Measurements from ENCODE around the gene RASGEF1C. TPM values are rescaled to one million over a fixed set of nuclear protein-coding genes. Genes with fewer than 3 reads are reported as not detected.

RASGEF1C gene
- total RNA-seq, 1 donor, result under 0.01 TPM

DNA sequence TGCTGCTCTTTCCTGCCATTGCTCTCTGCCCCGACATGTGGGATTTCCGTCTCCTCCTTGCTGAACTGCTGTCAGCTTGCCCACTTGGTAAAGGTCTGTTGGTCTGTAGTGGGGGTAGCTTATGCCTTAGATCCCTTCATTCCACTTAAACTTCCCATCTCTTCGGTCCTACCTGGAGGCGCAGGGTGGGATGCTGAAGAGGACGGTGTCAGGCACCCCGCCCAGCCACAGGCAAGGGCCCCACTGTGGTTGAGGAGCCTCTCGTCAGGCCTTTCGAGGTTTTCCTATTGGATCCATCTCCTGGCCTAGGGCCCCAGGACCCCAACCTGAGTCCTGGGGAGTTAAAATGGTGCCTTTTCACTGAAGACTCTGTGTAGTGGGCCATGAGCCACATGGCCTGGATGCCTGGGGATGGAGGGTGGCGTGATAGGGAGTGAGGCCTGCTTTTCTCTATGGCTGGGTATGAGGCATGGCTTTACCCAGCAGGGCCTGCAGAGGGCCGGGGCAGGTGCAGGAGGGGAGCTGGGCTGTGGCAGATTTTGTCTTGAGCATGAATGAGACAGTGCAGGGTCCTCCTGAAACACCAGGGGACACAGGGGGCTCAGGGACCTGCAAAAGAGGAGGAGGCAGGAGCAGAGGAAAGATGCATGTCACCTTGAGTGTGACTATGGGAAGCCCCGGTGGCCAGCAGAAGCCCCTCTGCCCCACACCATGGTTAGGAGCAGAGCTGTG, 111.7 kb downstream of the RASGEF1C start:
- DNase-seq (ENCODE audit: insufficient read length, low spot score, missing footprints), result no peak
- Histone ChIP-seq H2AFZ (ENCODE audit: low read length) (no peak overlapping the region), H3K4me2 (ENCODE audit: insufficient read depth, low read length) (no peak overlapping the region), H3K79me2 (ENCODE audit: insufficient read depth, low read length) (no peaks in the 10 kb centered on the region), H4K20me1 (ENCODE audit: insufficient read depth, low read length) (no peaks in the 10 kb centered on the region), H3K4me1 (ENCODE audit: insufficient read depth, low read length) (no peaks in the 10 kb centered on the region), H3K4me3 (ENCODE audit: insufficient read depth, low read length) (no peak overlapping the region), H3K9me3 (ENCODE audit: low read depth, low read length) (no peaks in the 10 kb centered on the region), H3K27me3 (ENCODE audit: insufficient read depth, low read length) (no peaks in the 10 kb centered on the region), H3K36me3 (ENCODE audit: insufficient read depth, low read length) (no peaks in the 10 kb centered on the region), H3K27ac (ENCODE audit: low read depth, low read length) (no peak overlapping the region)
- TF ChIP-seq, protein P1, sequence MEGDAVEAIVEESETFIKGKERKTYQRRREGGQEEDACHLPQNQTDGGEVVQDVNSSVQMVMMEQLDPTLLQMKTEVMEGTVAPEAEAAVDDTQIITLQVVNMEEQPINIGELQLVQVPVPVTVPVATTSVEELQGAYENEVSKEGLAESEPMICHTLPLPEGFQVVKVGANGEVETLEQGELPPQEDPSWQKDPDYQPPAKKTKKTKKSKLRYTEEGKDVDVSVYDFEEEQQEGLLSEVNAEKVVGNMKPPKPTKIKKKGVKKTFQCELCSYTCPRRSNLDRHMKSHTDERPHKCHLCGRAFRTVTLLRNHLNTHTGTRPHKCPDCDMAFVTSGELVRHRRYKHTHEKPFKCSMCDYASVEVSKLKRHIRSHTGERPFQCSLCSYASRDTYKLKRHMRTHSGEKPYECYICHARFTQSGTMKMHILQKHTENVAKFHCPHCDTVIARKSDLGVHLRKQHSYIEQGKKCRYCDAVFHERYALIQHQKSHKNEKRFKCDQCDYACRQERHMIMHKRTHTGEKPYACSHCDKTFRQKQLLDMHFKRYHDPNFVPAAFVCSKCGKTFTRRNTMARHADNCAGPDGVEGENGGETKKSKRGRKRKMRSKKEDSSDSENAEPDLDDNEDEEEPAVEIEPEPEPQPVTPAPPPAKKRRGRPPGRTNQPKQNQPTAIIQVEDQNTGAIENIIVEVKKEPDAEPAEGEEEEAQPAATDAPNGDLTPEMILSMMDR (IDR thresholded peaks at IDR 0.05; ENCODE audit: extremely low read depth, low read depth, low read length), result no peak

DNA sequence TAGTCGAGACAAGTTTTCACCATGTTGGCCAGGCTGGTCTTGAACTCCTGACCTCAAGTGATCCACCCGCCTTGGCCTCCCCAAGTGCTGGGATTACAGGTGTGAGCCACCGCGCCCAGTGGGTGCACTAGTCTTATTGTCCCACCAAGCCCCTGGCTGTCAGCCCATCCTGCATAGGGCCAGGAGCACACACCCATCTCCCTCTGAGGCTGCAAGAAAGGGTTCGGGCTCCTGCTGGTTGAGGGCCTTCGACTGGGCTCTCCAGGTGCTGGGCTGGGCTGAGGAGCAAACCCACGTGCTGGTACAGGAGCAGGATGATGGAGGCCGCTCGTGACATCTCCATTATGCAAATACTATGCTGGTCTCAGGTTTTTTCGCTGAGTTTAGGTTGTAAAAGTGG, 112.4 kb downstream of the RASGEF1C start:
- Histone ChIP-seq H3K9me3 (ENCODE audit: low read depth, low read length) (no peaks in the 10 kb centered on the region), H2AFZ (ENCODE audit: low read length) (no peak overlapping the region), H3K36me3 (ENCODE audit: insufficient read depth, low read length) (no peaks in the 10 kb centered on the region), H3K27ac (ENCODE audit: low read depth, low read length) (no peak overlapping the region), H3K4me3 (ENCODE audit: insufficient read depth, low read length) (no peak overlapping the region), H3K4me2 (ENCODE audit: insufficient read depth, low read length) (no peak overlapping the region), H4K20me1 (ENCODE audit: insufficient read depth, low read length) (no peaks in the 10 kb centered on the region), H3K4me1 (ENCODE audit: insufficient read depth, low read length) (no peaks in the 10 kb centered on the region), H3K27me3 (ENCODE audit: insufficient read depth, low read length) (no peaks in the 10 kb centered on the region), H3K79me2 (ENCODE audit: insufficient read depth, low read length) (no peaks in the 10 kb centered on the region)
- TF ChIP-seq, protein P1 (IDR thresholded peaks at IDR 0.05; ENCODE audit: extremely low read depth, low read depth, low read length), result no peak
- DNase-seq (ENCODE audit: insufficient read length, low spot score, missing footprints), result no peak

DNA sequence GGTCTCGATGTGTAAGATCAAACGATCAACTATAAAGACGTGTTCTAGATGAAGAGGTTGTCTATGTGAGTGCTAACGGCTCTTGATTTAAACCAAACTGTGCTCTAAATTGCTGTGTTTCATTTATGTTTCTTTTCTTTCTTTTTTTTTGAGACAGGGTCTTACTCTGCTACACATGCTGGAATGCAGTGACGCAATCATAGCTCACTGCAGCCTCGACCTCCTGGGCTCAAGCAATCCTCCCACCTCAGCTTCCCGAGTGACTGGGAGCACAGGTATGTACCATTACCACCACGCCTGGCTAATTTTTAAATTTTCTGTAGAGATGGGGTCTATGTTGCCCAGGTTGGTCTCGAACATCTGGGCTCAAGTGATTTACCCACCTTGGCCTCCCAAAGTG, 113.5 kb downstream of the RASGEF1C start:
- Histone ChIP-seq H3K9me3 (ENCODE audit: low read depth, low read length) (no peaks in the 10 kb centered on the region), H3K79me2 (ENCODE audit: insufficient read depth, low read length) (no peaks in the 10 kb centered on the region), H3K4me3 (ENCODE audit: insufficient read depth, low read length) (no peak overlapping the region), H3K4me1 (ENCODE audit: insufficient read depth, low read length) (peaks cover 4% of the 10 kb centered on the region), H3K27me3 (ENCODE audit: insufficient read depth, low read length) (no peaks in the 10 kb centered on the region), H3K36me3 (ENCODE audit: insufficient read depth, low read length) (no peaks in the 10 kb centered on the region), H3K27ac (ENCODE audit: low read depth, low read length) (no peak overlapping the region), H2AFZ (ENCODE audit: low read length) (no peak overlapping the region), H4K20me1 (ENCODE audit: insufficient read depth, low read length) (no peaks in the 10 kb centered on the region), H3K4me2 (ENCODE audit: insufficient read depth, low read length) (no peak overlapping the region)
- TF ChIP-seq, protein P1 (IDR thresholded peaks at IDR 0.05; ENCODE audit: extremely low read depth, low read depth, low read length), result no peak
- no peak for DNase-seq (ENCODE audit: insufficient read length, low spot score, missing footprints)

DNA sequence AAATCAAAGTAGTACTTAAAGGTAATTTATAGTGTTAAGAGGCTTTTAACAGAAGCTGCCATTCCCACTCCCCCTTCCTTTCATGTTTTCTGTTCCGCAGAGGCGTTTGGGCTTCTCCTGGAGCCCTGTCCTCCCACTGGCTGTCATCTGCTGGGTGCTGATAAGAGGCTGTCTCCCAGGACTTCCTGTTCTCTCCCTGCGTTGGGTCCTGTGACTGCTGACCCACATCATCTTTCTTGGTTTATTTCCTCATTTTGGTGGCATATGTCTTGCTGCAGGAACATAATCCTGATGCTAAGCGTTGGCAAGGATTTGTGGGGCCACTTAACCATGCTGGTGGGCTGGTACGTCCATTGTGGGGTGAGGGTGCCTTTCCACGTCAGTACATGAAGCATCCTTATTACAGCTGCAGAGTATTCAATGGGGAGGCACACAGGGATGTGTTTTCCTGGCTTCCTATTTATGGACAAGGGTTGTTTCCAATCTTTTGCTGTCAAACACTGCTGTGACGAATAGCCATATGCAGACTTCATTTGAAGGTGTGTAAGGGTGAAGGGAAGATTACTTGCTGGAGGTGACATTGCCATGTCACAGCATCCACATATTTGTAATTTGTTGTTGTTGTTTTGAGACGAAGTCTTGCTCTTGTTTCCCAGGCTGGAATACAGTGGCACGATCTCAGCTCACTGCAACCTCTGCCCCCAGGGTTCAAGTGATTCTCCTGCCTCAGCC, 115.2 kb downstream of the RASGEF1C start:
- no peak overlapping the region for H2AFZ ChIP-seq (ENCODE audit: low read length)
- TF ChIP-seq, protein P1 (IDR thresholded peaks at IDR 0.05; ENCODE audit: extremely low read depth, low read depth, low read length), result no peak
- no peaks in the 10 kb centered on the region for H3K79me2 ChIP-seq (ENCODE audit: insufficient read depth, low read length)
- DNase-seq (ENCODE audit: insufficient read length, low spot score, missing footprints), result no peak
- H3K36me3 ChIP-seq (ENCODE audit: insufficient read depth, low read length), result no peaks in the 10 kb centered on the region
- H3K4me3 ChIP-seq (ENCODE audit: insufficient read depth, low read length), result no peak overlapping the region
- peaks cover 4% of the 10 kb centered on the region for H3K4me1 ChIP-seq (ENCODE audit: insufficient read depth, low read length)
- H4K20me1 ChIP-seq (ENCODE audit: insufficient read depth, low read length), result no peaks in the 10 kb centered on the region
- no peaks in the 10 kb centered on the region for H3K27me3 ChIP-seq (ENCODE audit: insufficient read depth, low read length)
- H3K9me3 ChIP-seq (ENCODE audit: low read depth, low read length), result no peaks in the 10 kb centered on the region
- no peak overlapping the region for H3K4me2 ChIP-seq (ENCODE audit: insufficient read depth, low read length)
- H3K27ac ChIP-seq (ENCODE audit: low read depth, low read length), result no peak overlapping the region
